GM06990 (cell line): Measurements from ENCODE around the gene ZNF444.

Experiments
- DNase-seq: peaks from one replicate; pipeline ENCODE4 v3.0.0-alpha.2; 2011; ENCODE audit not compliant: insufficient read length; ENCODE audit errors: extremely low read depth
- H3K27me3 ChIP-seq: replicated peaks from 2 replicates; pipeline ENCODE4 v1.6.0; 2011; ENCODE audit warnings: low read length; ENCODE audit not compliant: control insufficient read depth, insufficient read depth
- H3K36me3 ChIP-seq: 2 replicates; pipeline ENCODE4 v1.5.1; 2011; ENCODE audit warnings: low read length; ENCODE audit not compliant: control insufficient read depth, insufficient read depth
- H3K4me3 ChIP-seq: replicated peaks from 2 replicates; pipeline ENCODE4 v1.5.1; 2011; ENCODE audit warnings: low read depth, mild to moderate bottlenecking, control low read depth, low read length
- TF ChIP-seq, protein P1 (sequence below): IDR thresholded peaks from 2 replicates; pipeline ENCODE4 v1.5.1; 2011; ENCODE audit warnings: low read length, control low read depth, mild to moderate bottlenecking, inconsistent platforms; ENCODE audit not compliant: insufficient read depth, poor library complexity, severe bottlenecking

ZNF444 gene

DNA sequence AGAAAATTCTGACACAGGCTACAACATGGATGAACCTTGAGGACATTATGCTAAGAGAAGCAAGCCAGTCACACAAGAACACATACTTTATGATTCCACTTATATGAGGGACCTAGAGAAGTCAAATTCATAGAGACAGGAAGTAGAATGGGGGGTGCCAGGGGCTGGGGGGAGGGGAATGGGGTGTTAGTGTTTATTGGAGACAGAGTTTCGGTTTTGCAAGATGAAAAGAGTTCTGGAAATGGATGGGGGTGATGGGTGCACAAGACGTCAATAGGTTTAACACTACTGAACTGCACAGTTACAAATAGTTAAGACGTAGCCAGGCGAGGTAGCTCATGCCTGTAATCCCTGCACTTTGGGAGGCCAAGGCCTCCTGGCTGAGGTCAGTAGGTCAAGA is 16.5 kb upstream of the ZNF444 start:
- no peak for DNase-seq
- H3K27me3 ChIP-seq = no peaks in the 10 kb centered on the region

DNA sequence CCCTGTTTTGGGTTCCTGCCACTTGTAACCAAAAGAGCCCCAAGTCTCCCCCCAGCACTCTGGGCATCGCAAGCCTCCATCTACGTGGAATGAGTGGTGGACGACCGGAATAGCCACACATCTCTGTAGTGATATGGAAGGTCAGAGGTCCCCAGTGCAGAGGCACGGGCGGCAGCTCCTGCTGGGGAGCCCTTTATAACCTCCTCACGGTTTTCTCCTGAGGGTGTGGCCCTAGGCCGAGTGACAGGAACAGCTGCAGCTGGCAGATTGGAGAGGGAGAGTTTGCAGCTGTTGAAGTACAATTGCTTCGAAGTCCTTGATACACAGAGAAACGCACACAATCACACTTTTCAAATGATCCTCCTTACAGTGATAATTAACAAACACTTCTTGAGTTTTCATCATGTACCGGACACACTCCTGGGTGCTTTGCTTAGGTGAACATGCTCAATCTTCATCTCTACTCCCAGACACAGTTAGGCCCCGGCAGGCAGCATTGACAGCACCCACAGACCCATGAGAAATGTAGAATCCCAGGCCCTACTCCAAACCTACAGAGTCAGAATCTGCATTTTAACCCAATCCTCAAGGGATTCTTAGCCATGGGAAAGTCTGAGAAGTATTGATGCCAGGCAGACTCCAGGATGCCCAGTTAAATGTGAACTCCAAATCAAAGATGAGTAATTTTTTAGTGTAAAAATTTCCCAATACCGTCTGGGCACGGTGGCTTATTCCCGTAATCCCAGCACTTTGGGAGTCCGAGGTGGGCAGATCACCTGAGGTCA is 15.1 kb upstream of the ZNF444 start:
- DNase-seq = no peak
- TF ChIP-seq, protein P1, sequence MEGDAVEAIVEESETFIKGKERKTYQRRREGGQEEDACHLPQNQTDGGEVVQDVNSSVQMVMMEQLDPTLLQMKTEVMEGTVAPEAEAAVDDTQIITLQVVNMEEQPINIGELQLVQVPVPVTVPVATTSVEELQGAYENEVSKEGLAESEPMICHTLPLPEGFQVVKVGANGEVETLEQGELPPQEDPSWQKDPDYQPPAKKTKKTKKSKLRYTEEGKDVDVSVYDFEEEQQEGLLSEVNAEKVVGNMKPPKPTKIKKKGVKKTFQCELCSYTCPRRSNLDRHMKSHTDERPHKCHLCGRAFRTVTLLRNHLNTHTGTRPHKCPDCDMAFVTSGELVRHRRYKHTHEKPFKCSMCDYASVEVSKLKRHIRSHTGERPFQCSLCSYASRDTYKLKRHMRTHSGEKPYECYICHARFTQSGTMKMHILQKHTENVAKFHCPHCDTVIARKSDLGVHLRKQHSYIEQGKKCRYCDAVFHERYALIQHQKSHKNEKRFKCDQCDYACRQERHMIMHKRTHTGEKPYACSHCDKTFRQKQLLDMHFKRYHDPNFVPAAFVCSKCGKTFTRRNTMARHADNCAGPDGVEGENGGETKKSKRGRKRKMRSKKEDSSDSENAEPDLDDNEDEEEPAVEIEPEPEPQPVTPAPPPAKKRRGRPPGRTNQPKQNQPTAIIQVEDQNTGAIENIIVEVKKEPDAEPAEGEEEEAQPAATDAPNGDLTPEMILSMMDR = no peak
- Histone ChIP-seq H3K36me3 (no peaks in the 10 kb centered on the region), H3K4me3 (no peak overlapping the region), H3K27me3 (no peaks in the 10 kb centered on the region)

More for the DNA sequence above, 16.5 kb upstream of the ZNF444 start:
- TF ChIP-seq, protein P1 = no peak
- H3K36me3 ChIP-seq = no peaks in the 10 kb centered on the region
- no peak overlapping the region for H3K4me3 ChIP-seq

DNA sequence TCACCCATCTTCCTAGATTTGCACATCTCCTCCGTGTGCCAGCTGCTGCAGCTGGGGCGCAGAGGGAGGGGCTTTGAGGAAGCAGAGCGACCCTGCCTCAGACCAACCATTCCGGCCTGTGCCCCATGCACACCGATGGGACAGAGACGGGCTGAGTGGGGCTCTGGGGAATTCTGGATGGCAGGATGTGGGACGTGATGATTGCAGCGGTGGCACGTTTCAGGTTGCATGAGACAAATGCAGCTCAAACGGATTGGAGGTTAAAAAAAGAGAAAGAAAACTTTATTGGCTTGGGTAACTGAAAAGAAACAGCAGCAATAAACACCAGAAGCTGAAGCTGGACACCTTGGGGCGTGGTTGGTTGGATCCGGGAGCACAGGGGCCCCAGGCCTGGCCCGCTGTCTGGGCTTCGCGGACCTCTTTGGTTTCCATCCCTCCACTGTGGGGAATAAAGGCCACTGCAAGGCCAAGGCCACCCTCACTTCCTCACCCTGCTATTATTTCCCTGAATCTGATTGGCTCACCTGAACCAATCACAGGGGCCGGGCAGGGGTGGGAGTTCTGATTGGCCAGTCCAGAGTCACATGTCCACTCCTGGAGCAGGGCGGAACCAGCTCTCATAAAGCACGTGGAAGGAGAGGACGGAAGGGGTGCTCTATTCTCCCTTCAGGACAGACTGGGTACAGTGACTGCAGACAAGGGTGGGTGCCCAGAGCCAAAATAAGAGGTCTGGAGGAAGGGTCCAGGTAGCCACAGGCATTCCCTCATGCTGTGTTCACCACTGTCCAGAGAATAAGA is 13.9 kb upstream of the ZNF444 start:
- Histone ChIP-seq H3K4me3 (no peak overlapping the region), H3K27me3 (no peaks in the 10 kb centered on the region), H3K36me3 (no peaks in the 10 kb centered on the region)
- DNase-seq = no peak
- TF ChIP-seq, protein P1 = no peak

DNA sequence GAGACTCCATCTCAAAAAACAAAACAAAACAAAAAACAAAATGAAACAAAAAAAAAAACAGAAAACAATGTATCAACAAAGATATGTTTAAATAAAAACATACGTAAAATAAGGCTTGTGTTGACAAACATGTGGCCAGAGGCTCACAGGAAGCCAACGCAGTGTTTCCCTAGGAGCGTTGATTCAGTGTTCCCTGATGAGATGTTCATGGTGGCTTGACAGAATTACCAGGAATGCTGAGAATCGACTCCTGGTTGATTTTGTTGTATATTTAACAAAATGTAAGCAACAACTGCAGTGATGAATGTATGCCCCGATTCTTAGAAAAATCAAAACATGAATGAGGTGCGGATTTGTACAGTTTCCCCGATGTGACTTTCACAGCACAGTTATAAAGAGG is 11.1 kb upstream of the ZNF444 start:
- no peaks in the 10 kb centered on the region for H3K27me3 ChIP-seq
- H3K36me3 ChIP-seq = no peaks in the 10 kb centered on the region
- no peak for DNase-seq
- TF ChIP-seq, protein P1 = no peak
- no peak overlapping the region for H3K4me3 ChIP-seq

DNA sequence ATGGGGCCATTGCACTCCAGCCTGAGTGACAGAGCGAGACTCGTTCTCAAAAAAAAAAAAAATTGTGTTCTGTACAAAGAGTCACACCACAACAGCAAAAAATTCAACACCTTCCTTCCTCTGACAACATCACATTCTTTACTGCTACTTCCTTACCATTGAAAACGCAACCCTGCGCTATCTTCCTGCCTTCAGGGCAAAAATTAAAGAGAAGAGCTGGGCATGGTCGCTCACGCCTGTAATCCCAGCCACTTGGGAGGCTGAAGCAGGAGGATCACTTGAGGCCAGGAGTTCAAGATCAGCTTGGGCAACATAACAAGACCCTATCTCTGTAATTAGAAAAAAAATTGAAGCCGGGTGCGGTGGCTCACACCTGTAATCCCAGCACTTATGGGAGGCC is 9.4 kb upstream of the ZNF444 start:
- Histone ChIP-seq H3K27me3 (no peaks in the 10 kb centered on the region), H3K36me3 (no peaks in the 10 kb centered on the region), H3K4me3 (no peak overlapping the region)
- TF ChIP-seq, protein P1 = no peak
- no peak for DNase-seq
